HTERT RPE-1 (cell line): ENCODE measurements around the gene ETV4.
"Not testable (repeated sequence)": the region's sequence is repeated elsewhere in the genome, so short reads cannot be mapped to it uniquely, and the experiment has no call there.

Experiments used
- in situ Hi-C: fragments of 300-500 bp; cut with MboI; formaldehyde crosslinking; loops from 4 replicates; pipeline ENCODE4 v1.14.3; 2020; ENCODE audit warnings: low sequenced_read_pairs

ETV4 gene

GRCh38 chr17:43517615-43518386 is 28.3 kb downstream of the ETV4 start:
- in situ Hi-C loops = no loop called here

GRCh38 chr17:43517161-43517560 is 29.0 kb downstream of the ETV4 start:
- in situ Hi-C loops = no loop called here

- in situ Hi-C loops = no loop called here
Measured at GRCh38 chr17:43515656-43516055, 30.5 kb downstream of the ETV4 start.

DNA sequence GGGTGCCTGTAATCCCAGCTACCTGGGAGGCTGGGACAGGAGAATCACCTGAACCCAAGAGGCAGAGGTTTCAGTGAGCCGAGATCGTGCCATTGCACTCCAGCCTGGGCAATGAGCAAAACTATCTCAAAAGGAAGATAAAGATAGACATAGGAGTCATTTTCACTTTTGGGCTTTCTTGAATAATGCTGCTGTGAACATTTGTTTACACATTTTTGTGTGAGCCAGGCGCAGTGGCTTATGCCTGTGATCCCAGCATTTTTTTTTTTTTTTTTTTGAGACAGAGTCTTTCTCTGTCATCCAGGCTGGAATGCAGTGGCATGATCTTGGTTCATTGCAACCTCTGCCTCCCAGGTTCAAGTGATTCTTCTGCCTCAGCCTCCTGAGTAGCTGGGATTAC is 34.9 kb downstream of the ETV4 start:
- in situ Hi-C loops = not testable (repeated sequence)

DNA sequence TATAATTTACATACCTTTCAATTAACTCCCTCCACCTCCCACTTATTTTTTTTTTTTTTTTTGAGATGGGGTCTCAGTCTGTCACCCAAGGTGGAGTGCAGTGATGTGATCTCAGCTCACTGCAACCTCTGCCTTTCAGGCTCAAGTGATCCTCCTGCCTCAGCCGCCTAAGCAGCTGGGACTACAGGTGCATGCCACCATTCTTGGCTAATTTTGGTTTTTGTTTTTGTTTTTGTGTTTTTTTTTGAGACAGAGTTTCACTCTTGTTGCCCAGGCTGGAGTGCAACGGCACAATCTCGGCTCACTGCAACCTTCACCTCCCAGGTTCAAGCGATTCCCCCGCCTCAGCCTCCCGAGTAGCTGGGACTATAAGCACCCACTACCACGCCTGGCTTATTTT is 36.7 kb downstream of the ETV4 start:
- in situ Hi-C loops = not testable (repeated sequence)

- in situ Hi-C loops = no loop called here
Measured at GRCh38 chr17:43490621-43491020, 55.5 kb downstream of the ETV4 start.

- in situ Hi-C loops = no loop called here
Measured at GRCh38 chr17:43483674-43484551, 62.2 kb downstream of the ETV4 start, which contains the start of gene DHX8. Gene DHX8 (plus strand): TSS chr17:43483975. CDS start chr17:43484038, 63 bp downstream.

DNA sequence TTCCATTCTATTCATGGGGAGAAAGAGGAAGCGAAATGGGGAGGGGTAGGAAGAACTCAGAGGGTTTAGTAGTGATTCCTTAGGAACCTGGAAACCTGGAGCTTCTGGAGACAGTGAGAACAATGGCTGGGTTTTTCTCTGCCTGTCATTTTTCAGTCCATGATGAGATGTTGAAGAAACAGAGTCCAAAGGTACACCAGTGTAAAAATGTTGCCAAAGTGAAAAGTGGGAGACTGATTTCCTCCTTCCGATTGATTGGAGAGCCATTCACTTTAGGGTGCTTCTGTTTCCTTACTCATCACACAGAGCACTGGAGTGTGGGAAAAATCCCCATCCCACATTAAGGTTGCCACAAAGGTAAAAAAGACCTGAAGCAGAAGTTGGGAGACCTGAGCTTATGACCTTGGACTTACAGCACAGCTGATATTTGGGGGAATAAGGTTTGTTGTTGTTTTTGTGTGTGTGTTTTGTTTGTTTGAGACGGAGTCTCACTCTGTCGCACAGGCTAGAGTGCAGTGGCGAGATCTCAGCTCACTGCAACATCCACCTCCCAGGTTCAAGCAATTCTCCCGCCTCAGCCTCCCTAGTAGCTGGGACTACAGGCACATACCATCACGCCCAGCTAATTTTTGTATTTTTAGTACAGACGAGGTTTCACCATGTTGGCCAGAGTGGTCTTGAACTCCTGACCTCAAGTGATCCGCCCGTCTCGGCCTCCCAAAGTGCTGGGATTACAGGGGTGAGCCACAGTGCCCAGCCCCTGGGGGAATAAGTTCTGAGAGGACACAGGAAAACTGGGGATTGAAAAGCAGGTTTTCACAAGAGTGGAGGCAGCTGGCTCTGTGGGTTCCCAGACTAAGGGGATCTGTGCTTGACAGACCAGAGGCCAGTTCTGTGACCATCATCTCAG is 63.8 kb downstream of the ETV4 start:
- in situ Hi-C loops = no loop called here

DNA sequence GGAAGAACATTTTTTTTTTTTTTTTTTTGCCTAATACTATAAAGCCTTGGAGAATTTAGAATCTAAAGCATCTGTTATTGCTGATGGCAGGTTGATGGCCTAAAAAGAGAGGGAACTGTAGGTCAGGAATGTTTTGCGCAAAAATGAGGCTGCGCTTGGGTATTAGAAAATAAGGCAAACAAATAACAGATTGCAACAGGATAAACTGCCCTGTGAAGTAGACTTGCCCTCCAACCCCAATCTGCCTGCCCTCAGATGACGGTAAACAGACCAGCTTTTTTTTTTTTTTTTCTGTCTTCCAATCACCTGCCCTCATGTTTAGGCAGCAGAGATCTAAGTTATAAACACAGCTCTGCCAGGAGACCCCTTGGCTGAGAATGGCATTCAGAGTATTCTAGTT is 66.2 kb downstream of the ETV4 start:
- in situ Hi-C loops = no loop called here
